ENCODE data around the gene RECQL5.
A peak's percentile ranks its signal among the peaks of the same experiment; 100 is the strongest.
"Not testable (repeated sequence)": the region's sequence is repeated elsewhere in the genome, so short reads cannot be mapped to it uniquely, and the experiment has no call there.

The RECQL5 gene

GRCh38 chr17:75589919-75590303 lies 77.0 kb downstream of the RECQL5 start:
- no peak for DNase-seq

GRCh38 chr17:75589012-75589918 lies 77.7 kb downstream of the RECQL5 start:
- DNase-seq = peak; percentile 91

- no peak for DNase-seq
These were observed 78.3 kb downstream of the RECQL5 start for GRCh38 chr17:75588596-75589011.

- peak; percentile 70 for DNase-seq
These were observed 79.0 kb downstream of the RECQL5 start, which contains the start of gene MYO15B for GRCh38 chr17:75587675-75588595. TSS of gene MYO15B (plus strand) at chr17:75587800. CDS start at chr17:75588058, 258 bp downstream.

GRCh38 chr17:75584849-75585175 lies 82.1 kb downstream of the RECQL5 start:
- DNase-seq = no peak

- DNase-seq = not testable (repeated sequence)
These were observed 83.8 kb downstream of the RECQL5 start for GRCh38 chr17:75583197-75583596.

- peak; percentile 63 for DNase-seq
These were observed 85.7 kb downstream of the RECQL5 start for GRCh38 chr17:75581121-75581725.

All from CD4-positive, alpha-beta T cell treated with Interferon gamma for 1 hour (primary cell).